Loucy (cell line): ENCODE data around the gene B3GAT1.

Experiments used
- CTCF ChIP-seq: fragments of 200-600 bp; sonication (generic); conservative IDR thresholded peaks from 2 replicates; pipeline ENCODE4 v1.5.1; 2014; ENCODE audit warnings: mild to moderate bottlenecking, antibody characterized with exemption, low read length
- EZH2phosphoT487 ChIP-seq: fragments of 200-600 bp; IDR thresholded peaks from 2 replicates; pipeline ENCODE4 v1.6.1; 2018; ENCODE audit warnings: antibody characterized with exemption, mild to moderate bottlenecking, moderate library complexity, borderline replicate concordance

- no peak for TF ChIP-seq CTCF
- no peak for TF ChIP-seq EZH2phosphoT487
These were observed 55.1 kb downstream of the B3GAT1 start for GRCh38 chr11:134356656-134357544.
